NCI-H2227 treated with DMSO at 0.1 percent for 48 hours (cell line): ENCODE data around the gene SLC17A9.

Experiments
- DNase-seq: peaks from one replicate; lab custom pipeline; 2025; lab: John Stamatoyannopoulos, UW

SLC17A9 gene, protein sequence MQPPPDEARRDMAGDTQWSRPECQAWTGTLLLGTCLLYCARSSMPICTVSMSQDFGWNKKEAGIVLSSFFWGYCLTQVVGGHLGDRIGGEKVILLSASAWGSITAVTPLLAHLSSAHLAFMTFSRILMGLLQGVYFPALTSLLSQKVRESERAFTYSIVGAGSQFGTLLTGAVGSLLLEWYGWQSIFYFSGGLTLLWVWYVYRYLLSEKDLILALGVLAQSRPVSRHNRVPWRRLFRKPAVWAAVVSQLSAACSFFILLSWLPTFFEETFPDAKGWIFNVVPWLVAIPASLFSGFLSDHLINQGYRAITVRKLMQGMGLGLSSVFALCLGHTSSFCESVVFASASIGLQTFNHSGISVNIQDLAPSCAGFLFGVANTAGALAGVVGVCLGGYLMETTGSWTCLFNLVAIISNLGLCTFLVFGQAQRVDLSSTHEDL

DNA sequence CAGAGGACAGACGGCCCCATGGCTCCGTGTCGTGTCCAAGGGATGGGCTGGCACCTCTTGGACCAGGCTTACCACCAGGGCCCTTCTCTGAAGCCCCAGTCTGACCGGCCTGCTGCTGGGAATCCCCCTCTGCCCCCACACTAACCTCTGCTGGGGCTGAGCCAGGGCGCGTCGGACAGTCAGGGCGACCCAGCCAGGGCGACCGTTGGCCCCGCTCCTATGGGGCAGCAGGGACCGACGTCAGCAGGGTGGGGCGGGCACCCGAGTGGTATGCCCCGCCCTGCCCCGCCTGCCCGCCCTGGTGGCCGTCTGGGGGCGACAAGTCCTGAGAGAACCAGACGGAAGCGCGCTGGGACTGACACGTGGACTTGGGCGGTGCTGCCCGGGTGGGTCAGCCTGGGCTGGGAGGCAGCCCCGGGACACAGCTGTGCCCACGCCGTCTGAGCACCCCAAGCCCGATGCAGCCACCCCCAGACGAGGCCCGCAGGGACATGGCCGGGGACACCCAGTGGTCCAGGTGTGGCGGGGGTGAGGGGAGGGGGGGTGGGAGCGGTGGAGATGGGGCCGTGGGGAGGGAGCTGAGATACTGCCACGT lies at the start of gene SLC17A9:
Gene SLC17A9, plus strand, starts transcription at position 337 of the 595 bp plus-strand sequence. Its CDS starts 122 bp downstream, at position 459.
- DNase-seq, result no peak

DNA sequence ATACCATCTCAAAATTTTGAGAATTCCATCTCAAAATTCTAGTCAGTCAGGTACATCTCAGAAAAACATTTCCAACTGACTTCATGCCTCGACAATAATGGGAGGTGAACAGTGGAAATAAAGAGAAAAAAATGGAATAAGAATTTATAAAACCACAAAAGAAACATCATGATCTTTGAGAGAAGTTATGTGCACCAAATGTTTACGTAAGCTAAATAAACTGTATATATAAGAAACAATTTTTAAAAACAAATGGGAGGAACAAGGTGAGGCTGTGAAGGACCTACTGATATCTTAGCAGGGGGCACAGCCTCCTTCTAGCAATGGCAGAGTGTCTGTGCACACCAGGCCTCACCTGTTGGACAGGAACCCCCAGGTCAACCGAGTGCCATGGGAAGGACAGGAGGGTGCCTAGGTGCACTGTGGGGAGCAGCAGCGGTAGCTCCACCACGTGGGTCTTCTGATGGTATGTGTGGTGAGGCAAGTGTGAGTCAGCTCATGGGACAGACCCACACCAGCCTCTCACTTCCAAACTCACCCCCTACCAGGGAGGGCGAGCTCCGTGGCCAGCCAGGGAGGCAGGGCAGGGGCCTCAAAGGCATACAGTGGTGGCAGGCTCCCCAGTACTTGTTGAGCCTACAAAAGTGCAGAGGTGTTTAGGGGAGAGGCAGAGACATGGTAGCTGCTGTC lies 49.4 kb upstream of the SLC17A9 start:
- DNase-seq, result no peak

DNA sequence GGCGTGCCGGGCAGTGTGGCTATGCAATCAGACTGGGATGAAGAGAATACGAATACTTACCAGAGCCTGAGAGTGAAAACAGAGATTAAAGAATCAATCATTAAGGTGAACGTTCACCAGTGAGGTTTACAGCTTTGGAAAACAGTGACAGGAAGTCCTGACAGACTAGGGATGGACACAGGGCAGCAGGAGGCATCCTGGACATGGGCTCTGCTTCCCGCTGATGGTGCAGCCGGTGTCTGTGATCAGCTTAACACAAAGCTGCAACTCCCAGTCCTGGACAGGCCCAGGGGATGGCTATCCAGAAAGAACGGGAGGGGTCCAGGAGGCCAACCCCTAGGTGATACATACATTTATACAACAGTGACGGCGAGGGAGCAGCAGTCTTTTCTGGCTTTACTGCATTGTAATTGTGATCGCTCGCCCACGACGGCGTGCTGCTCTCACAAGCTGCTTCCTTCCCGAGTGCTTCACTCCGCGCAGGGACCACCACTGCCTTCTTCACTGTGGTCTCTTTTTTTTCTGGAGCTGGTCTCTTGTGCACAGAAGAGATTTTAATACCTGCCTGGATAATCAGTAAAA lies 46.9 kb upstream of the SLC17A9 start:
- DNase-seq, result no peak

DNA sequence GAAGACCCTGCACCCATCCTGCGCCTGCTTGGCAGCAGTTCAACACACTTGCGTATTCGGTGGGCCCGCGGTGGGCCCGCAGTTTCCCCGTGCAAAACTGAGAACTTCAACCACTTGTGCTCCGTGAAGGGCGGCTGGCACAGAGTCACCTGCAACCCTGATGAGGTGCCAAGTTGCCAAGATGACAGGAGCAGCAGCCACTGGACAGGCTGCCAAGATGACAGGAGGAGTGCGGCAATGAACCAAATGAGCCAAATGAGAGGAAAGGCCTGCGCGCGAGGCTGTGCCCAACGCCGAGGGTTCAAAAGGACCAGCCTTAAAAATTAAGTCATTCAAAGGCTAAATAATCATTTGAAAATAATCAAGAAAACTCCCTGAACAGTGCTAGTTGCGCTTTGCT lies 46.3 kb upstream of the SLC17A9 start:
- no peak for DNase-seq

DNA sequence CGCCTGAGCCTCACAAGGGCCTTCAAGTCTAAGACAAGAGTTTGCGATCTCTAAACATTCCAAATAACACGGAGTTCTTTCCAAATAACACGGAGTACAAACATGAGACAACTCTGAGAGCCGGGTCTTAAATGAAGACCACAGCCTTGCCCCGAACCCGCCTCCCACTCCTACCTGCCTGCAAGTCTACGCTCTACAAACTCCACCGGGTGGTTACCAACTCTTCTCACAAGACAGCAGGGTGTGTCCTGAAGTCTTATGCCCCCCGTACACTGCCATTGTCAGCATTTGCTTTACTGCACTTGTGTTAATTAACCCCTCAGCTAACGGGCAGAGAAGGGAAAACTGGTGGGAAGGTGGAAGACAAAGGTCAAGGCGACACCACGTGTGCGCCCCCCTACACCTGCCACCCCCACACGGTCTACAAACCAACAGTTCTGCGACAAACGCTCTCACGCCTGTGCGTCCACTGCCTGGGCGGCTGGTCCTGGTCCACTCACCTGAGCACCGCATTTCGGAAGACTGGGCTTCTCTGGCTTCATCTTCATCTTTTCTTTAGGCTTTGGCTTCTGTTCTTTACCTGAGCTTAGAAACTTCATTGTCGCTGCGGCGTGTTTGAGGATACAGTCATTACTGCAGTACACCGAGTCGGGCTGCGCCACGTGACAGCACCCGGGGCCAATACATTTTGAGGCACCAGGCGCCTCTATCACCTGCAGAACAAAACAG lies 45.7 kb upstream of the SLC17A9 start:
- no peak for DNase-seq

DNA sequence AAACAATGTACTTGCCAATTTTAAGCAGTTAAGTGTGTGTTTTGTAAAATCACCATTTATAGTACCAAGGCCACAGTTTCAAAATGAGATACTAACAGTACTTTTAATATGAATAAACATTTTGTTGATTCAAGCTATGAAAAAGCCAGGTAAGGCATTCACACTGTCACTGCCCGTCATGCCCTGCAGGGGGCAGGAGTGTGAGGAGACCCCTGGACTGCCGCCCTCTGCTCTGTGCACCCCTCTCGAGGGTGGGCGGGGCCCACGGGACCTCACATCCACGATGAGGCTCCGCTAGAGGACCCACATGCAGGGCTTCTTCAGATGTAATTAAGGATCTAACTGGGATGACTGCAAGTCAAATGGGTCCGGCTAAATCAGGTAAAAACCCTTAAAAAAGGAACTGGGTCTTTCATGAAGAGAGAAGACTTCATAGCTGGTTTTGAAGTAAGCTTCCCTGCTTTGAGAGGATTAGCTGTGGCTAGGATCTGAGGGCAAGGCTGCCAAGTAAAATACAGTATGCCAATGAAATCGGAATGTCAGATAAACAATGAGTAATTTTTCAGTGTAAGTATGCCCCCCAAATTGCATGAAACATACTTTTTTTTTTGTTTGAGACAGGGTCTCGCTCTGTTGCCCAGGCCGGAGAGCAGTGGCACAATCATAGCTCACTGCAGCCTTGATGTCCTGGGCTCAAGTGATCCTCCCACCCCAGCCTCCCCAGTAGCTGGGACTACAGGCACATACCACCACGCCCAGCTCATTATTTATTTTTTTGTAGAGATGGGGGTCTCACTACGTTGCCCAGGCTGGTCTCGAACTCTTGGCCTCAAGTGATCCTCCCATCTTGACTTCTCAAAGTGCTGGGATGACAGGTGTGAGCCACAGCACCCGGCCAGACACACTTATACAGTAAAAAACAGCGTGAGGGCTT lies 44.9 kb upstream of the SLC17A9 start:
- DNase-seq, result no peak

DNA sequence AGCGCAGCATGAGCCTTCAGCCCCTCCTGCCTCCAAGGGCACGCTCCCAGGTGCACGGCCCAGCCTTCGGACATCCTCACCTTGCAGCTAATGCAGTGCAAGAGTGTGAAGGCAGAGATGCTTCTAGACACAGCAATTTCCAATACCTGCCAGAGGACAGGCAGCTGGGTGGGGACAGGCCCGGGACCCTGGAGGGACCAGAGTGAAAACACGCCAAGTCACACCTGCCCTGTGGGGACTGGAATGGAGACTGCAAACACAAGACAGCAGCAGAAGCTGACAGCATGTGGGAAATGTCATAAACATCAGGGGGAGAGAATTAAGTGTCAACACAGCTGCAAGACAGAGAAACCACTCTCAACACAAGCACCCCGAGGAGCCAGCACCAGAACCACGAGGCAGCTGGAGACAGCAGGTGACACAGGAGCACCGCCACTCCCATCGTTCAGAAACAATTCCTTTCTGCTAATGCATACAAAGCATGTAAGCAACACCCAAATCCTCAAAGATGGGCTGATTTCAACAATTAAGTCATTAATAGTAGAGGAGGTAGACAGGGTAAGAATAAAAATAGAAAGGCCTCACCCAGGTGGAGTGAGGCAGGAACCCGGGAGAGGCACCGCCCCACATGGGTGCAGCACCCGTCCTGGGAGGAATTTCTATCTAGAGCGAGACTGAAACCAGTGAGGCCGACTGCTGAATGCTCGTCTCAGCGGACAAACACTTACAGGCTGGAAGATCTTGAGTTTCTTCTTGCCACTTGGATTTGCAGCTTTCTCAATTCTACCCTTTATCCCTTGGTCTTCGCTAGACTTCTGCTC lies 43.3 kb upstream of the SLC17A9 start:
- no peak for DNase-seq

DNA sequence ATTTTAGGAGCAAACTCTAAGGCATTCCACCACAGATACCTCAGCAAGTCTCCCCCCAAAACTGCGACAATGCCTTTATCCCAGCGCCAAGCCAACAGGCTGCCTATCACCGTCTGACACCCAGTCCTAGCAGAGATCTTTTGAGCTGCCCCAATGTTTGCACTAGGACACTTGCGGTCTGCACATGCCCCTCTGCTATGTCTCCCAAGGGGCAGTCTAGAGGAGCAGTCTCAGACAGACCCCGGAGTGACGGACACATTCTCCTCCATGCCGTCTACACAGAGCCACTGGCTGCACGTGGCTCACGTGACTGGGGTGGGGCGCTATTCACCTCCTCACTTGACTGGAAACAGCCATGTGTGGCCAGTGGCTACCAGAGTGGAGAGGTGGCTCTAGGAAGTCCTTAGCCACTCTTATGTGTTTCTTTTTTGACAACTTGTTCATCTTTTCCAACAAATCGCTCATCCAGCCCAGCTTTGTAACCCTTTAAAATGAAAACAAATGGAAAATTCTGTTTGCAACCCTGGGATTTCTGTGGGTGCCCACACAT lies 42.2 kb upstream of the SLC17A9 start:
- no peak for DNase-seq

DNA sequence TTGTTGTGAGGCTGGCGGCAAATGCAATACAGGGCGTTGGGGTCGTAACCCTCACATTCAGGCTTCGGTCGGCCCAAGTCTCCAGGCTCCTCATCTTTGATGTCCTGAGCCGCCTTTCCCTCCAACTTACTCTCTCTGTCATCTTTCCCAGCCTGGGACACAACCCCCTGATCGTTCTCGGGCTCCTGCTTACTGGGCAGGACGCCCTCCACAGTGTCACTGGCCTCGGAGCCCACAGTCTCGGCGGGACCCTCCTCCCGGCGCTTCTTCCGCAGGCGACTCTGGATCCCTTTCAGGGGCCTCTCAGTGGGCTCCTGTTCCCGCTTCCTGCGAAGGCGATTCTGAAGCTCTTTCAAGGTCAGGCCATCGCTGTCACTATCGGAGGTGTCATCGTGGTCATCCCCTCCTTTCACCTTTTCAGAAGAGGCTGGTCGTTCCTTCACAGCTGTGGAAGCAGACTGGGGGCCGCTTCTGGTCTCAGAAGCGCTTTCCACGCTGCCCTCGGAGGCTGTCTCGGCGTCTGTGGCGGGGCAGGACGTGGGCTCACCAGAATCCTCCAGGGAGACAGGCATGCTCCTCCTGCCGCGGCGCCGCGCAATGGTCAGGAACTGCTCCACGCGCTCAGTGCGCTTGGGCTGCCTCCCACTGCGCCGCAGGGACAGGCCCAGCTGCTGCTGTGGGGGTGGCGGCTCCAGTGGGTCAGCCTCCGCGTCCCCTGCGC lies 41.6 kb upstream of the SLC17A9 start:
- no peak for DNase-seq

DNA sequence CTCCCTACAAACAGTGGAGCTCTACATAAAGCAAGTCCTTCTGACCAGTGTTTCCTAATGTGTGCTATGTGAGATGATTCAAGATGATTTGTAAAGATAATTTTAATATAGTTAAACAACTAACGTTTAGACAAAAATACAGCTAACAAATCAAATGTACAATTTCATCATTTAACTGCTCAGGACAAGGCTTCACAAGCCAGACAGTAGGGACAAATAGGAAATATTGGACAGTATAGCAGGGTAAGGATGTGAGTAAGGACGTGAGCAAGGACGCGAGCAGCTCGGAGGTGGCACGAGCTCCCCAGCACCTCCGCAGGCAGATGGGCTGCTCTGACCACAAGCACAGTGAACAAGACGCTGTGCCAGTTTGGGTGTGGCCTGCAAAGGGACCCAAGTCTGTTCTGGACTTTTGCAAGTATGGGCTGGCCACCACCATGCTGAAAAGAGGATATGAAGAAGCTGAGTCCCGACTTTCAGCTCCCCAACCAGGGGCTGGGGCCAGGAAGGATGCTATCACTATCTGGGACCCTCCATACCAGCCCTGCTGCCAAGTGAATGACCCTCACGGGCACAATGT lies 40.7 kb upstream of the SLC17A9 start:
- DNase-seq, result no peak

DNA sequence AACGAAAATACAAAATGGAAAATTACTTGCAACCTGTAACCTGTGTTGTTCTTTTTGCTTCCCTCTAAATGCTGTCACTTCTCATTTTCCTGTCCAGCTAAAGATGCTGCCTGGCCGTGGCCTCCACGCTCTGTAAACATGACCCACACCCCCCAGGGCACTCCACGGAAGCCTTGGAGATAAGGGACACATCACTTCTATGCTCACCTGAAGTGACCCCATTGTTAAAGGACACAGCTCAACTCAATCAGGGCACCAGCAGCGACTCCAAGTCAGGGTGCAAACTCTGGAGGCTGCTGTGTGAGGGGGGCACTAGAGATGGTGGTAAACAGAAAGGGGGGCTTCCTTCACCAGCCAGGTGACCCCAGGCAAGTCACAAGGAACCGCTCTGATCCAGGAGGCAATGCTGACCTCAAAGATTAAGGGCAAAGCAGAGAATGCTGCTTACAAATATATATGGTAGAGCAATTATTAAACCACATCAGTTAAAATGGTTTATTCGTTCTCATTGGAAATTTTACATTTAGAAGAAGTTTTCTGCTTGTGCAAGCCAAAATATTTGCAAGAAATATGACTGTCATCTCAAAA lies 39.4 kb upstream of the SLC17A9 start:
- DNase-seq, result no peak

DNA sequence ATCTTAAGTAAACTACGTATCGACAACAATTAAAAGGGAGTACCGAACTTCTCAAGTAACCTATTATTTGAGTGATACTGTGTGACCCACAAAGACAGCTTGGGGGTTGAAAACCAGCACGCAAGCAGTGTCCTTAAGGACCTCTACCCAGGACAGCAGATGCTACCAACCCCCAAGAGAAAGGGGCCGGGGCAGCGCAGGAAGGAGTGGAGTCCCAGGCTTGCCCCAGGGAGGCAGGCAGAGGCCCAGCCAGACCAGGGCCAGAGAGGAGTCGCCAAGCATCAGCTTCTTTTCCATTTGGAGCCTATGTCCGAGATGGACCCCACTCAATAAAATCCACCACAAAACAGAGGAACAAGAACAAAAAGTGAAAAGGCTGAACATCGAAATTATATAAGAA lies 38.1 kb upstream of the SLC17A9 start:
- DNase-seq, result no peak

DNA sequence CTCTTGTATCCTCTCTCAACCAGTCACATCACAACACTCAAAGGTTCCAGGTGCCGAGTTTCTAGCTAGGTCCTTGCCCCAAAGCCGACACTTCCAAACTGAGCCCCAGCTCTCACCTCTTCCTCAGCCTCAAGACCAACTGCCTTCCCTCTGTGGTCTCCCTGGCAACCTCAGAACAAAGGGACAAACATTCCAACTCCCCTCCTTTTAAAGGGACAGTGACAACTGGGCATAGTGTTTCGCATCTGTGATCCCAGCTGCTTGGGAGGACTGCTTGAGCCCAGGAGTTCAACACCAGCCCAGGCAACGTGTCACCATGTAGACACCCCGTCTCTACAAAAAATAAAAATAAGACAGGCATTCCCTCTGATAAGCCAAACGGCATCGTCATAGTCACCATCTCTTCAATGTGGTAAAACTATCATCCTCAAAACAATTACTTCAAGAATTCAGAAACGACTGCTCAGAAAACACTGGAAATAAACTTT lies 37.5 kb upstream of the SLC17A9 start:
- DNase-seq, result no peak

DNA sequence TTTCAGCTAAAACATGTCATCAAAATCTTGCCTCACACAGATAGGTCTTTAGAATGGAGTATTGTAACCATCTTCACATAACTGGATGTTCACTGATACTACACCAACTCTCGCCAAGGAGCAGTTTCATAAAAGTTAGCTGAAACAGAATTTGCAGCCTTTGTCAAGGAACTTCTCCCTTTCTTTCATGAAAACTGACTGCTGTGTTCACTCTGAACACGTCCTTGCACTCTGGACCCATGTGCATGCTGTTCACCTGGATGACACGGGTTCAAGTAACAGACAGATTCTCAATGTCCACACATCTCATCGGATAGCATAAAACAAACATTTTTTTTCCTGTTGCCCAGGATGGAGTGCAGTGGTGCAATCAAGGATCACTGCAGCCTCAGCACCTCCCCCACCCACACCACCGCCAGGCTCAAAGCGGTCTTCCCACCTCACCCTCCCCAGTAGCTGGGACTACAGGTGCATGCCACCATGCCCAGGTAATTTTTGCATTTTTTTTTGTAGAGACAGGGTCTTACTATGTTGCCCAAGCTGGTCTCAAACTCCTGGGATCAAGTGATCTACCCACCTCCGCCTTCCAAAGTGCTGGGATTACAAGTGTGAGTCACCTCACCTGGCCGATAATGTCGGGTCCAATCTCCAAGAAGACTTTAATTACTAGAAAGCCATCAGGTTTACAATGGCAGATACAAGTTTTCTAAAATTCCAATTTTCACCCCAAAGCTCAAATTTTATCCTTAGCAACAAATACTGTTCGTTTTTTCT lies 35.6 kb upstream of the SLC17A9 start:
- DNase-seq, result no peak

DNA sequence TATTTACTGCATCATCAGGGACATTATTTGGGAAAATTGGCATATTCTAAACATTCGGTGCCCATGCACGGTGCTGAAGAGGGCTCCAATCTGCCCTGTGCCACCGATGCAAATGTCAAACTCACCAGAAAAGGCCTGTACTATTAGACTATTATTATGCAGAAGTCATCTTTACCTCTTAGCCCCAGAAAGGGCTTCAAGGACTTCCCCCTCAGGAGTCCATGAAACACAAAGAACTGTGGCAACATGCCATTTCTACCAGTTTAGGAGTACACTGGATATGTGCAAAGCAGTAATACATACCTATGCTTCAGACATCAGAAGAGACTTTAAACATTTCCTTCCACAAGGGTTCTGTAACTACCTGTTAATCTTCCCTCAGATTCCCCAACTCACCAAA lies 34.8 kb upstream of the SLC17A9 start:
- DNase-seq, result no peak

DNA sequence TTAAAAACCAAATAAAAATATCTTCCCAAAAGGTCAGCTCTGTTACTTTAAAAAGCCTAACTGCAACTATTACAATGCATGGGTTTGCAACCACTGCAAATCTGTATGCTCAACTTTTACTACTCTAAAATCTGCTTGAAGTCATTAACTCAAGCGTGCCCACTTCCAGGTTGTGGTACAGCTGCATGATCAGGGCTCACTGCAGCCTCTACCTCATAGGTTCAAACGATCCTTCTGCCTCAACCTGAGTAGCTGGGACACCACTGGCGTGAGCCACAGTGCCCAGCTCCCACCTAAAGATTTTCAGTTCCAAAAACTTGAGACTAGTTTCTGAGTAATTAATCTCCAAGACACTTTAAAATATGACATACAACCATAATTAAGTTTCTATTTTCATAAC lies 34.4 kb upstream of the SLC17A9 start:
- no peak for DNase-seq

DNA sequence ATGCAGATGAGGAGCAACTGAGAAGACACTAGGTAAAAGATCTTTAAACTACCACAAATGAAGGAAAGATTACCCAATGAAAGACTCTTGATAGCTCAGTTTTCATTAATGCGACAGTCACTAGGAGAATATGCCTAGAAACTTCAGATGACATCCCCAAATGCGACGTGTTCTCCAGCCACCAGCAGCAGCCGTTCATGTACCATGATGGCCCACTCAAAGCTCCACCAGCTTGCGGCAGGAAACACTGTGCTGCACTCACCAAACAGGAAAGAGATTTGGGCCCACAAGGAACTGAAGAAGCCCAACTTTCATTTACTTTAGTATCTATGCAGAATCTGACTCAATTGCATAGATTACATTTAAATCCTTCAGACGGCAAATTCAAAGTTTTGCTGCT lies 33.7 kb upstream of the SLC17A9 start:
- no peak for DNase-seq
